Natural killer cell (primary cell): ENCODE data around the gene ETV6. TPM values are rescaled to one million over a fixed set of nuclear protein-coding genes. Genes with fewer than 3 reads are reported as not detected.

Experiments used
- ATAC-seq, 3 donors: fragments of 150-1000 bp in 2 of 3; fragments of 200-7000 bp in 1 of 3; cut with Tn5 transposase; 1 replicate in 1 of 3; 2 replicates in 2 of 3; pipeline ENCODE4 v1.10.0; 2021; ENCODE audit warnings: mild to moderate bottlenecking in 2 of 3, moderate library complexity in 2 of 3
- DNase-seq, 2 donors: peaks; one replicate each; pipeline versions ENCODE4 v3.0.0 to v3.0.0-alpha.2; 2013 to 2021; ENCODE audit warnings: mixed read lengths in 1 of 2
- H3K27ac ChIP-seq: one replicate; pipeline ENCODE4 v1.5.1; 2013; ENCODE audit warnings: mild to moderate bottlenecking, low read length
- H3K27me3 ChIP-seq: one replicate; pipeline ENCODE4 v1.6.1; 2013; ENCODE audit warnings: low read length; ENCODE audit not compliant: control insufficient read depth, insufficient read depth
- H3K36me3 ChIP-seq: one replicate; pipeline ENCODE4 v1.6.1; 2013; ENCODE audit warnings: low read length; ENCODE audit not compliant: control insufficient read depth, insufficient read depth
- H3K4me1 ChIP-seq: one replicate; pipeline ENCODE4 v1.6.1; 2013; ENCODE audit warnings: low read length; ENCODE audit not compliant: control insufficient read depth, insufficient read depth
- H3K4me3 ChIP-seq: one replicate; pipeline ENCODE4 v1.5.1; 2013; ENCODE audit warnings: low read length
- H3K9me3 ChIP-seq: one replicate; pipeline ENCODE4 v1.6.1; 2013; ENCODE audit warnings: low read length; ENCODE audit not compliant: control insufficient read depth, insufficient read depth
- H3K27ac Mint-ChIP-seq, 2 donors: one replicate each; pipeline ENCODE4 v1.8.0; 2022; ENCODE audit warnings: mild to moderate bottlenecking in 2 of 2, mixed read lengths in 2 of 2, moderate library complexity in 1 of 2
- H3K27me3 Mint-ChIP-seq, 2 donors: one replicate each; pipeline ENCODE4 v1.8.0; 2022; ENCODE audit warnings: low read depth in 2 of 2, mixed read lengths in 2 of 2
- H3K36me3 Mint-ChIP-seq: one replicate; pipeline ENCODE4 v1.8.0; 2022; ENCODE audit warnings: mixed read lengths
- H3K4me1 Mint-ChIP-seq, 2 donors: one replicate each; pipeline ENCODE4 v1.8.0; 2022; ENCODE audit warnings: mixed read lengths in 2 of 2
- H3K4me3 Mint-ChIP-seq: one replicate; pipeline ENCODE4 v1.8.0; 2022; ENCODE audit warnings: mild to moderate bottlenecking, moderate library complexity, mixed read lengths
- H3K9me3 Mint-ChIP-seq, 2 donors: one replicate each; pipeline ENCODE4 v1.8.0; 2022; ENCODE audit warnings: mixed read lengths in 2 of 2
- CTCF ChIP-seq: fragments of 200-600 bp; IDR thresholded peaks from one replicate; pipeline ENCODE4 v1.8.0; 2022; ENCODE audit warnings: antibody characterized with exemption
- WGBS: methylation state at CpG from one replicate; pipeline ENCODE4 v1.1.7; 2013; ENCODE audit warnings: missing lambda C conversion rate; ENCODE audit not compliant: insufficient coverage; 5-methylcytosine and 5-hydroxymethylcytosine counted together
- intact Hi-C: fragments of 100-400 bp; cut with micrococcal nuclease; formaldehyde crosslinking; loops from one replicate; pipeline ENCODE4 v1.14.2; 2022
- total RNA-seq, 4 donors: library from RNA; stranded (reverse); fragments of 120-200 nt in 1 of 4; gene quantifications; one replicate each; pipeline versions ENCODE4 v1.2.3 to v1.2.4, GENCODE V29; 2013 to 2022

ETV6 gene
- total RNA-seq, 3 donors from 2014 or later (not counting 1 experiment from before 2014, with no cell fraction given) = 38.9 to 49.5 (median 40.6) TPM

- no peak for DNase-seq
- no peak overlapping the region for H3K4me3 Mint-ChIP-seq
- H3K9me3 Mint-ChIP-seq = no peaks in the 10 kb centered on the region
These were observed 27.6 kb downstream of the ETV6 start for GRCh38 chr12:11677093-11677492.

GRCh38 chr12:11677752-11678151 lies 28.3 kb downstream of the ETV6 start:
- no peaks in the 10 kb centered on the region for H3K27me3 ChIP-seq
- Mint-ChIP-seq H3K27me3 (no peaks in the 10 kb centered on the region), H3K4me1 (peaks cover 63 to 66% of the 10 kb centered on the region in 2 donors), H3K4me3 (no peak overlapping the region), H3K36me3 (no peaks in the 10 kb centered on the region), H3K9me3 (no peaks in the 10 kb centered on the region), H3K27ac (no peak overlapping the region)
- intact Hi-C loops = no loop called here
- no peaks in the 10 kb centered on the region for H3K9me3 ChIP-seq
- ATAC-seq (no peak), DNase-seq (no peak)
- WGBS = 95% methylated on average over 7 of the region's 7 CpGs
- no peak overlapping the region for H3K4me3 ChIP-seq
- no peak for TF ChIP-seq CTCF
- H3K27ac ChIP-seq = no peak overlapping the region
- no peaks in the 10 kb centered on the region for H3K36me3 ChIP-seq
- H3K4me1 ChIP-seq = peaks cover 3% of the 10 kb centered on the region

More at GRCh38 chr12:11677093-11677492, 27.6 kb downstream of the ETV6 start:
- no peak for ATAC-seq
- Histone ChIP-seq H3K27ac (no peak overlapping the region), H3K4me1 (peaks cover 4% of the 10 kb centered on the region), H3K36me3 (no peaks in the 10 kb centered on the region), H3K4me3 (no peak overlapping the region), H3K9me3 (no peaks in the 10 kb centered on the region), H3K27me3 (no peaks in the 10 kb centered on the region)
- TF ChIP-seq CTCF = no peak
- intact Hi-C loops = no loop called here
- Mint-ChIP-seq H3K27ac (no peak overlapping the region), H3K27me3 (no peaks in the 10 kb centered on the region), H3K36me3 (no peaks in the 10 kb centered on the region), H3K4me1 (peaks cover 63 to 68% of the 10 kb centered on the region in 2 donors)
- WGBS = 53% methylated on average over 2 of the region's 4 CpGs

- 100% methylated on average over 1 of the region's 3 CpGs for WGBS
- no peaks in the 10 kb centered on the region for H3K9me3 ChIP-seq
These were observed 29.3 kb downstream of the ETV6 start for GRCh38 chr12:11678781-11679180.

More at GRCh38 chr12:11678781-11679180, 29.3 kb downstream of the ETV6 start:
- ATAC-seq = no peak
- no peak for DNase-seq
- H3K36me3 Mint-ChIP-seq = no peaks in the 10 kb centered on the region
- H3K27ac Mint-ChIP-seq = no peak overlapping the region
- H3K4me3 Mint-ChIP-seq = no peak overlapping the region
- peaks cover 57 to 63% of the 10 kb centered on the region in 2 donors for H3K4me1 Mint-ChIP-seq
- Histone ChIP-seq H3K4me1 (no peaks in the 10 kb centered on the region), H3K27me3 (no peaks in the 10 kb centered on the region), H3K27ac (no peak overlapping the region), H3K4me3 (no peak overlapping the region), H3K36me3 (no peaks in the 10 kb centered on the region)
- no peaks in the 10 kb centered on the region for H3K9me3 Mint-ChIP-seq
- no peak for TF ChIP-seq CTCF
- no peaks in the 10 kb centered on the region for H3K27me3 Mint-ChIP-seq
- intact Hi-C loops = no loop called here
